AG04449 (cell line): ENCODE measurements around the gene NFIA.

Experiments used
- CTCF ChIA-PET: fragments of 350-600 bp; formaldehyde crosslinking; extraction: SDS; loops from one replicate; lab custom pipeline; 2021; ENCODE audit warnings: antibody characterized with exemption; lab: Yijun Ruan, JAX
- POLR2A ChIA-PET: fragments of 400-600, 350-600 bp; formaldehyde crosslinking; extraction: SDS; loops from one replicate; lab custom pipeline; 2020; ENCODE audit warnings: antibody characterized with exemption, inconsistent platforms; lab: Yijun Ruan, JAX
- DNase-seq: peaks from one replicate; pipeline ENCODE4 v3.0.0-alpha.2; 2010; ENCODE audit warnings: low read depth, low spot score
- H3K4me3 ChIP-seq: 2 replicates; pipeline ENCODE4 v1.5.1; 2011; ENCODE audit warnings: low read depth, mild to moderate bottlenecking, control low read depth, low read length
- TF ChIP-seq, protein P1 (sequence below): IDR thresholded peaks from one replicate; pipeline ENCODE4 v1.5.1; 2011; ENCODE audit warnings: mild to moderate bottlenecking, moderate library complexity, low read length, control low read depth, inconsistent platforms; ENCODE audit not compliant: insufficient read depth; ENCODE audit errors: missing control alignments

The NFIA gene

DNA sequence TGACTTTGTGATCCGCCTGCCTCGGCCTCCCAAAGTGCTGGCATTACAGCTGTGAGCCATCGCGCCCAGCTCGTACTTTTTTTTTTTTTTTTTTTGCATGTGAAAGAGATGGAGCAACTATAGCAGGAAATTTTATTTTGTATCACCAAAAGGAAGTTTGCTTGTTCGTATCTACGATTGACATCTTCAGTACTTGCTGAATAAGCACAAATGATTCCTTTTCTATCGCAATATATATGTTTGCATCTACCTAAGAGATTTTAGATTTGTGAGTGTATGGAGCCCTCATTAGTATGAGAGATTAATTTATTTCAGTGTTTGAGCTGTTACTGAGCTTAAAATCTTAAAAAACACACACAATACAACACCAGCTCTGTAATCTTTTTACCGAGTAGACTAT is 143.1 kb downstream of the NFIA start:
- no peak for DNase-seq
- CTCF ChIA-PET: no interaction called here
- no peak overlapping the region for H3K4me3 ChIP-seq
- TF ChIP-seq, protein P1, sequence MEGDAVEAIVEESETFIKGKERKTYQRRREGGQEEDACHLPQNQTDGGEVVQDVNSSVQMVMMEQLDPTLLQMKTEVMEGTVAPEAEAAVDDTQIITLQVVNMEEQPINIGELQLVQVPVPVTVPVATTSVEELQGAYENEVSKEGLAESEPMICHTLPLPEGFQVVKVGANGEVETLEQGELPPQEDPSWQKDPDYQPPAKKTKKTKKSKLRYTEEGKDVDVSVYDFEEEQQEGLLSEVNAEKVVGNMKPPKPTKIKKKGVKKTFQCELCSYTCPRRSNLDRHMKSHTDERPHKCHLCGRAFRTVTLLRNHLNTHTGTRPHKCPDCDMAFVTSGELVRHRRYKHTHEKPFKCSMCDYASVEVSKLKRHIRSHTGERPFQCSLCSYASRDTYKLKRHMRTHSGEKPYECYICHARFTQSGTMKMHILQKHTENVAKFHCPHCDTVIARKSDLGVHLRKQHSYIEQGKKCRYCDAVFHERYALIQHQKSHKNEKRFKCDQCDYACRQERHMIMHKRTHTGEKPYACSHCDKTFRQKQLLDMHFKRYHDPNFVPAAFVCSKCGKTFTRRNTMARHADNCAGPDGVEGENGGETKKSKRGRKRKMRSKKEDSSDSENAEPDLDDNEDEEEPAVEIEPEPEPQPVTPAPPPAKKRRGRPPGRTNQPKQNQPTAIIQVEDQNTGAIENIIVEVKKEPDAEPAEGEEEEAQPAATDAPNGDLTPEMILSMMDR: no peak
- POLR2A ChIA-PET: no interaction called here

DNA sequence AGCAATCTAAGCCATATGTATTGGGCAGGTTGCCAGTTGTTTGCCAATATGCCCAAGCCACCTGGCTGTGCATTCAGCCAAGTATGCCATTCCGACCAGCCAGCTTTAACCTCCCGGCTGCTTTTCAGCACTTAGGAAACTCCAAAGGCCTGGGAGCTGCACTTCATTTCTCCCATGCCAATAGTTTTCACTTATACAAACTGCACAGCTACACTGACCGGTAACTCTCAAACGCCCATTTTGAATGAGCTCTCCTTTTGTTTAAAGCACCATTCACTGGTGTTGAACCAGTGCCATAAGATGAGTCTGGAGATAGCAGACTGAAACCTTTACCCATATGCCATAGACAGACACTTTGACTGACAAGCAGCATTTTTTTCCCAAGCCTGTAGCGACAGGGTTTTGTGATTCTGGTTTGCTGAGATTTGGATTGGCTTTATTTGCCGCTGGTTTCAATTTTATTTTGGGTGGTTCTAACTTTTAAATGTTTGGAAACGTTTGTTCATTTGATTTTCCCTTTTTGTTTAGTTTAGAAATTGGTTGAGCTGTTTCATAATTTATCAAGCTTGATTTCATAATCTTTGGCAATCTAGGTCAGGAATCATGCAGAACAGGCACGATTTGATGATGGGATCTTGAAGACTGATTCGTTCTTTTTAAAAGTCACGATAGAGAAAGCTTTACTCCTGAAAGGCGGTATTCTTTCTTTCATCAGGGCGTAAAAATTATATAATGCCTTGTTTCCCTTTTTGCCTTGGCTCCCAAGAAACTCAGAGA is 144.6 kb downstream of the NFIA start:
- TF ChIP-seq, protein P1: no peak
- ChIA-PET POLR2A (no interaction called here), CTCF (no interaction called here)
- DNase-seq: no peak
- H3K4me3 ChIP-seq: no peak overlapping the region

DNA sequence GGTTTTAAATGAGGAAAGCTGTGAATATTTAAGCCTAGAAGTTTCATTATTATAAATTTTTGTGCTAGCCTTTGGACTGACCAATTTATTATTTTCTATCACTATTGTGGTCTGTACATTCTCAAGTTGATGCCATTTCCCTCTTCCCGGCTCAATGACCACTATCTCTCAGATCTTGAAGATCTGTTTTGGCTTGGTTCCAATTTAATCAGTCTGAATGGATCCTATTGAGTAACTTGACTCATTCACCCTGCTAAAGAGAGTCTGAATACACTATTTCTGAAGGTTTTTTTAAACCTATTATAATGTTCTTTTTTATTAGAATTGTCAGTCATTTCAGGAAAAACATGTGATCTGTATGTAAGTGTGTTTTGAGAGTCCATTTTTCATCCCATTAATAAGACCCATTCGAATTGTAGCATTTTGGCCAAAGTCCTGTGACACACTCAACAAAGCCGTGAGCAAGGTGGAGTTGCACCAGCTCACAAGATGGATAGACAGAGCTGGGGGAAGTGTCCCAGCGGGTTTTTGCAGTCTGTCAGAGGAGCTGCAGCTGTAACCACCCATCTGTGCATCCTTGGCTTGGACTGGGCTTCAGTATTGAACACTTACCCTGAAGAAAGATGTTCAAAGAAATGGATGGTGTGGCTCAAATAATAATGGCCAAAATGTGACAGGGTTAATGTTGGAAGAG is 145.6 kb downstream of the NFIA start:
- TF ChIP-seq, protein P1: no peak
- no peak for DNase-seq
- ChIA-PET CTCF (no interaction called here), POLR2A (no interaction called here)
- no peak overlapping the region for H3K4me3 ChIP-seq

DNA sequence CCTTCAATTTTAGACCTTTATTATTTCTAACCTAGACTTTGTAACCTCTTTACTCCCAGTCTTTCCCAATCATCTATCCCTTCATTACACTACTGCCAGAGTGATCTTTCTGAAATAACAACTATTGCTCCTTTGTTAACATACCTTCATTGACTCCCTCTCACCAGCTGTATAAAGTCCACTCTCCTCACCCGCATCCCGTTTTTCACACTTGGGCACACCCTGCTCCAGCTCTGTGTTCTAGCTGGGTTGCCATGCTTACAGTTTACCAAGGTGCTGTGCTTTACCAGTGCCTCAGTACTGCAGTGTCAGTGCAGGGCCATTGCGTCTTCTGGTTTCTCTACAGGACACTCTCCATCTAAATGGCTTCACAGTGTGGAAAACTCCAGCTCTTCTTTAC is 148.2 kb downstream of the NFIA start:
- POLR2A ChIA-PET: no interaction called here
- no peak for DNase-seq
- CTCF ChIA-PET: interaction anchor here (1.0 kb wide), 1 partner anchor 181 kb away, joined by 4 read pairs; no protein-coding TSS in a partner anchor
- TF ChIP-seq, protein P1: no peak
- H3K4me3 ChIP-seq: no peak overlapping the region

DNA sequence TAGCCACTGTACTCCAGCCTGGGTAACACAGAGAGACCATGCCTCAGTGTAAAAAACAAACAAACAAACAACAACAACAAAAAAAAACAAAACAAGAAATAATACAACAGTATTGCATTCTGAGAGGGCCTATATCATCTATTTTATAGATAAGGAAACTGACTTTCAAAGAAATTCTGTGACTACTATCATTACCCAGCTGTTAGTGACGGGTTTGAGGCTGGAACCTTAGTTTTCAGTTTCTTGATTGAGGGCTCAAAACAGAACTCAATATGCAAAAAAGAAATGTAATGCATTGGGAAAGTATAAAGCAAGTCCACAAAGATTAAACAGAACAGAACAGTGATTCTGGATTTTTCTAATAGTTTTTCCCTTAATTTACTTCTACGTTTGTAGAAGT is 149.4 kb downstream of the NFIA start:
- CTCF ChIA-PET: no interaction called here
- POLR2A ChIA-PET: no interaction called here
- TF ChIP-seq, protein P1: no peak
- no peak for DNase-seq
- H3K4me3 ChIP-seq: no peak overlapping the region

DNA sequence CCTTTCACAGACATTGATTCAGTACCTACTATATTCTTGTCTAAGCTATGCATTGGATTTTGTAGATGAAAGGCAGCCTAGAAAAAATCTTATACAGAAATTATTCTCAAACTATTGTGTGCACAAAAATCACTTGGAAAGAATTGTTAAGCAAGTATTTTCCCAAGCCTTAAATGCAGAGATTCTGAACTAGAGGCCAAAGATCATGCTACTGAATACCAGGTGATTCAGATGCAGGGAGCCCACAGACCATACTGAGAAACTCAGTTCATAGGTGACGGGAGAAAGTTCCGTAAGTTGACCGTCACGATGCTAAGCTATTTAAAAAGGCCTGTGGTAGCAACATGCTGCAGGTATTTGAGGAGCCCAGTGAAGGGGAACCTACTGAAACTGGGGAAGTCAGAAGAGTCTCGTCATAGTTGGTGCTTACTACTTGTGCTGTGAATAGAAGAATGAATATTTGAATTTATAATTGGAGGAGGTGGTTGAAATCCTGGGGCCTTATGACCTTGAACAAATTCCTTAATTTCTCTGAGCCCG is 150.8 kb downstream of the NFIA start:
- no peak for DNase-seq
- no peak overlapping the region for H3K4me3 ChIP-seq
- CTCF ChIA-PET: no interaction called here
- TF ChIP-seq, protein P1: no peak
- POLR2A ChIA-PET: no interaction called here
